CD4-positive, alpha-beta T cell treated with Interleukin-10 for 1 hour (primary cell): ENCODE measurements around the gene AQP10.
"Not testable (repeated sequence)": the region's sequence is repeated elsewhere in the genome, so short reads cannot be mapped to it uniquely, and the experiment has no call there.

Experiments
- DNase-seq: peaks from one replicate; pipeline ENCODE4 v3.0.0-alpha.2; 2020

Gene AQP10

GRCh38 chr1:154324669-154325582 is 4.0 kb downstream of the AQP10 start, which contains the start of gene ATP8B2:
Gene ATP8B2, plus strand, starts transcription at chr1:154325525. Its CDS starts 2,617 bp downstream, at chr1:154328142.
- peak; percentile 88 for DNase-seq

- peak; percentile 60 for DNase-seq
Measured at GRCh38 chr1:154325583-154326545, 5.0 kb downstream of the AQP10 start.

- DNase-seq = peak; percentile 25
Measured at GRCh38 chr1:154326546-154327465, 5.9 kb downstream of the AQP10 start.

- DNase-seq = peak; percentile 66
Measured at GRCh38 chr1:154327466-154328317, 6.8 kb downstream of the AQP10 start.

GRCh38 chr1:154328318-154329151 is 7.6 kb downstream of the AQP10 start:
- DNase-seq = peak; percentile 90

GRCh38 chr1:154329152-154329521 is 8.2 kb downstream of the AQP10 start:
- DNase-seq = no peak

- DNase-seq = peak; percentile 47
Measured at GRCh38 chr1:154329551-154330131, 8.7 kb downstream of the AQP10 start.

- peak; percentile 29 for DNase-seq
Measured at GRCh38 chr1:154330669-154331068, 9.8 kb downstream of the AQP10 start.

- no peak for DNase-seq
Measured at GRCh38 chr1:154334079-154335024, 13.5 kb downstream of the AQP10 start.

GRCh38 chr1:154335025-154335714 is 14.3 kb downstream of the AQP10 start:
- DNase-seq = peak; percentile 92

- peak; percentile 61 for DNase-seq
Measured at GRCh38 chr1:154337253-154337894, 16.5 kb downstream of the AQP10 start.

GRCh38 chr1:154338875-154339274 is 18.0 kb downstream of the AQP10 start:
- DNase-seq = no peak

GRCh38 chr1:154341366-154341765 is 20.5 kb downstream of the AQP10 start:
- not testable (repeated sequence) for DNase-seq

- DNase-seq = no peak
Measured at GRCh38 chr1:154342132-154342531, 21.2 kb downstream of the AQP10 start.

- DNase-seq = peak; percentile 82
Measured at GRCh38 chr1:154342836-154343472, 22.1 kb downstream of the AQP10 start.

GRCh38 chr1:154344977-154345837 is 24.3 kb downstream of the AQP10 start:
- DNase-seq = peak; percentile 84
